Measurements from ENCODE around the gene CTNNAL1. TPM values are rescaled to one million over a fixed set of nuclear protein-coding genes. Genes with fewer than 3 reads are reported as not detected.
A peak's percentile ranks its signal among the peaks of the same experiment; 100 is the strongest.
"Not testable (repeated sequence)": the region's sequence is repeated elsewhere in the genome, so short reads cannot be mapped to it uniquely, and the experiment has no call there.

Gene CTNNAL1
- polyA plus RNA-seq, 4 donors = 35.3 to 72.9 (median 65.5) TPM

GRCh38 chr9:108997112-108997511, 16.2 kb downstream of the CTNNAL1 start:
- DNase-seq (ENCODE audit: low read depth in 4 of 4, low spot score in 3 of 4) = no peak

DNA sequence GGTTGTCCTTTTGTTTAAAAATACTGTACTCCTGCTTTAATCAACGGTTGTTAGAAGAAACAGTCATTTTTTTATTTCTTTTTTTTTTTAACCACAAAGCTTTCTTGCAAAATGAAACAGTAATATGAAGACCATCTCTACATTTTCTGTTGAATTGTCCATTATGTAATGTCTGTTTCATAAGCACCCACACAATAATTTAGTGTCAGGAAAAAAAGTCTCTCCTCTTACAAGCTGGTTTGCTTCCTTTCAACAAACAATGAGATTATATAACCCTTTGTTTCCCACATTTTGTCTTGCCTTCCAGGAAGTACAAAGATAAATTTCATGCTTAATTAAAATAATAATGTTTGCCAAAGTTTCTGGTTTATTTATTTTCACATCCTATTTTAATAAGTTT, 16.7 kb downstream of the CTNNAL1 start:
- no peak for DNase-seq (ENCODE audit: low read depth in 4 of 4, low spot score in 3 of 4)

DNA sequence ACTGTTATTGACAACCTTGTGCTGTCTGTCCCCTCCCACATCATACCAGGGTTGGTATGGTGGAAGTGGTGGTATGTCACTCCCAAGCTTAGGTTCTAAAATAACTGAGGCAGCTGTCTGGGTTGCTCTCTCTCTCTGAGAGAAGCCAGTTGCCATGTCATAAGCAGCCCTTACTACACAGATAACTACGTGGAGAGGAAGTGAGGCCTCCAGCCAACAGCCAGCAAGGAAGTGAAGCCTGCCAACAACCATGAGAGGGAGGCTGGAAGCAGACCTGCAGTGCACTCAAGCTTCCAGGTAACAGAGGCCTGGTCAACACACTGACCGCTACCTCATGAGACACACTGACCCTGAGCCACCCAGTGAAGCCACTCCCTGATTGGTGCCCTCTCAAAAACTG, 18.6 kb downstream of the CTNNAL1 start:
- no peak for DNase-seq (ENCODE audit: low read depth in 4 of 4, low spot score in 3 of 4)

DNA sequence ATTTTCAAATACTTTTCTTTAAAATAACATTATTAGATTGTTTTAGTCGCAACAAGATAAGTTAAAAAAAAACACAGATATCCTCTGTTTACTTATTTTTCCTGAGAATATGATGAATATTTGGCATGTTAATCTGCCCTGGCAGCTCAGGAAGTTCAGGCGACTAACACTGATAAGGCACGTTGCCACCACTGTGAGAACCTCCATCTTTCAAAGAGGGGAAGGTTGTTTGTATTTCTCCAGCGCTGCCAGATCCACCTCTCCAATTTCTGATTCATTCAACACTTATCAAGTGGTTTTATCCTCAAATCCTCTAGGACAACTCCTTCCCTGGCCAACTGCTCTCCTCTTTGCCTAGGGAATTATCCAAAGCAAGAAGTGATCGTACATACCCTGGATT, 21.8 kb downstream of the CTNNAL1 start:
- no peak for DNase-seq (ENCODE audit: low read depth in 4 of 4, low spot score in 3 of 4)

GRCh38 chr9:108983885-108984284, 29.4 kb downstream of the CTNNAL1 start:
- no peak for DNase-seq (ENCODE audit: low read depth in 4 of 4, low spot score in 3 of 4)

DNA sequence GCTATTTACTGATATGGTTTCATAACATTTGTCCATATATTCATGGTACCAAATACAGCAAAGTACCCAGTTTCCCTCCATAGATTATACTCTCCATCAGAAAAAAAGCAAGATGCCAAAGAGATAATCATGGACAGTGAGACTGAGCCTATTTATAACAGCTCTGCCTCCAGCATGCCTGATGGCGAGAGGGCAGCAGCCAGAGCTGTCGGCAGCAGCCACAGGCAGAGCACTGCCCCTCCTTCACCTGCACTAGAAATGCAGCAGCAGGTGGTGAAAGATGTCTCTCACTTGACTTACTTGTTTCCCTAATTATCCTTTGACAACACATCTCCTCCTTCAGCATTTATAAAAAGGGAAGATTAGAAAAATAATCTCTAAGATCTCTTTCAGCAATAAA, 32.4 kb downstream of the CTNNAL1 start:
- DNase-seq (ENCODE audit: low read depth in 4 of 4, low spot score in 3 of 4) = no peak

- no peak for DNase-seq (ENCODE audit: low read depth in 4 of 4, low spot score in 3 of 4)
Measured at GRCh38 chr9:108978205-108978604, 35.1 kb downstream of the CTNNAL1 start.

GRCh38 chr9:108973895-108974294, 39.4 kb downstream of the CTNNAL1 start:
- DNase-seq (ENCODE audit: low read depth in 4 of 4, low spot score in 3 of 4) = no peak

GRCh38 chr9:108972626-108973209, 40.6 kb downstream of the CTNNAL1 start:
- peak in 2 of 4 donors; percentile 14 to 21 for DNase-seq (ENCODE audit: low read depth in 4 of 4, low spot score in 3 of 4)

- no peak for DNase-seq (ENCODE audit: low read depth in 4 of 4, low spot score in 3 of 4)
Measured at GRCh38 chr9:108972186-108972585, 41.1 kb downstream of the CTNNAL1 start.

- not testable (repeated sequence) for DNase-seq (ENCODE audit: low read depth in 4 of 4, low spot score in 3 of 4)
Measured at GRCh38 chr9:108971392-108971791, 41.9 kb downstream of the CTNNAL1 start.

- no peak for DNase-seq (ENCODE audit: low read depth in 4 of 4, low spot score in 3 of 4)
Measured at GRCh38 chr9:108967916-108968315, 45.4 kb downstream of the CTNNAL1 start.

- DNase-seq (ENCODE audit: low read depth in 4 of 4, low spot score in 3 of 4) = no peak
Measured at GRCh38 chr9:108963459-108964143, 49.7 kb downstream of the CTNNAL1 start.

GRCh38 chr9:108961151-108961550, 52.1 kb downstream of the CTNNAL1 start:
- no peak for DNase-seq (ENCODE audit: low read depth in 4 of 4, low spot score in 3 of 4)

- no peak for DNase-seq (ENCODE audit: low read depth in 4 of 4, low spot score in 3 of 4)
Measured at GRCh38 chr9:108960331-108960730, 53.0 kb downstream of the CTNNAL1 start.

DNA sequence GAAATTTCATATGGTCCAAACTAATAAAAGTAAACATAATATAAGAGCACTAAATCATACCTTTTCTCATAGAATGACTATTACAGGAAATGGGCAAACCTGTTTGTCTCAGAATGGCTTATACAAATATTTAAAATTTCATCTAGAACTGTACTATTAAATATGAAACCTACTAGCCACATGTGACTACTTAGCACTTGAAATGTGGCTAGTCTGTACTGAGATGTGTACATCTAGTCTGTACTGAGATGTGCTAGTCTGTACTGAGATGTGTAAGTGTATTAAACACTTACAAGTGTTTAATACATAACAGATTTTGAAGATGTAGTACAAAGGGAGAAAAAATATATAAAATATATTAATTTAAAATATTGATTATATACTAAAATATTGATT, 56.7 kb downstream of the CTNNAL1 start:
- DNase-seq (ENCODE audit: low read depth in 4 of 4, low spot score in 3 of 4) = no peak

DNA sequence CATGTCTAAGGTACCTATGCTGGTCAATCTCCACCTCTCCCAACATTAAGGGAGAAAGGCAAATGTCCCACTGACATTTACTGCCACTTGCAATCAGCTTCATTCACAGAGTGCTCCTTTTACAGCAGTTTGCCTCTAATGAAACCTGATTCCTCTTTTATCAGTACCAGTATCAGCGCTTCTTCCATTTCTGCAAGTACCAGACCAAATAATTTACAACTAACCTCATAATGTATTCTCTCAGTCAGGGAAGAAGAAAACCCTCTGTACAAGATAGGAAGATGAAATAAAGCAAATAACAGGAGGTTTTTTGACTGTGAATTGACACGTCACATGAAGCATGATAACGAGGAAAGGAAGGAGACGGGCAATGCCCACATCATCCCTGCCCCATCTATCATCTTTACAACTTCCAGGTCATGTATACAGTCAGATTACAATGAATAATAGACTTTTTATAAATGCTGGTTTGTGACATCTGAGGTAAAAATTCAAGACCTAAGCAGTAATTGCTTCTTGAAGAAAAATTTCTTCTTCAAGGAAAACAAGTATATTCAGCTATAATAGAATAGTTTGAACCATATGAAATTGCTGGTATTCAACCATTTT, 57.2 kb downstream of the CTNNAL1 start:
- no peak for DNase-seq (ENCODE audit: low read depth in 4 of 4, low spot score in 3 of 4)

GRCh38 chr9:108953983-108954574, 59.2 kb downstream of the CTNNAL1 start:
- DNase-seq (ENCODE audit: low read depth in 4 of 4, low spot score in 3 of 4) = no peak

DNA sequence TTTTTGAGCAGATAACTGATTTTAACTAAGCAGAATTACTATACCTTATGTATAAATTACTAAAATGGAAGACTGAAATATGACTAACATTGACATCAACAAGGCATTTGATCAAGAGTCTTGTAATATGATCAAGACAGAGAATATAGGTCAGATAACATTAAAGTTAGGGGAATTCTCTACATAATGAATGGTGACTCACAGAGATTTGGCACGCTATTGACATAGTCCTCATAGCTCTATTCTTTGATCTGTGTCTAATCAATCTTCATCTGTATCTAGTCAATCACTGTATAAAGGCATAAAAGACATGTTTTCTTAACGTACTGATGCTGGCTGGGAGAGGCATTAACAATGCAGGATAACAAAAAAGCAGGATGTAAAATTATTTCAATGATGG, 61.7 kb downstream of the CTNNAL1 start:
- no peak for DNase-seq (ENCODE audit: low read depth in 4 of 4, low spot score in 3 of 4)

DNA sequence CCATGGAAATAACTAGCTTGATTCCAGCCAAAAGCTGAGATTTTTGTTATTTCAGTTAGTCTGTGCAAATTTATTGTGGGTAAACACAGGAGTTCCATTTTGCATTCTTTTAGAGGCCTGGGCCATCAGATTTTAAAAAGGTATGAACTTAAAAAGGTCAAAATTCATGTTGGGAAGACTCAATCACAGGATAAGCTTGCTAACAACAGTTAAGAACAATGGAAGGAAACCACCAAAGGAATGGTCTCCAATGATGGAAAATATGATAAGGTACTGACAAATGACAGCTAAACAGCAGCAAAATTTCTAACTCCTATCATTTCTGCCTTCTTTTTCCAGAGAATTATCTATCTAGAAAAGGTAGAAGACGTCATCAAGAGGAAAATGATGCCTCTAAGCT, 63.1 kb downstream of the CTNNAL1 start:
- DNase-seq (ENCODE audit: low read depth in 4 of 4, low spot score in 3 of 4) = no peak

- DNase-seq (ENCODE audit: low read depth in 4 of 4, low spot score in 3 of 4) = no peak
Measured at GRCh38 chr9:108939975-108940374, 73.3 kb downstream of the CTNNAL1 start.

All from left renal pelvis (tissue), 4 donors.